ENCODE results near the gene TBX19.

The TBX19 gene

GRCh38 chr1:168285521-168285790 is 4.8 kb downstream of the TBX19 start:
- DNase-seq, result no peak

GRCh38 chr1:168285971-168286927 is 5.6 kb downstream of the TBX19 start:
- no peak for DNase-seq

- DNase-seq, result no peak
Observed at GRCh38 chr1:168287237-168287664, 6.6 kb downstream of the TBX19 start.

- no peak for DNase-seq
Observed at GRCh38 chr1:168288311-168289052, 7.8 kb downstream of the TBX19 start.

GRCh38 chr1:168291222-168291837 is 10.7 kb downstream of the TBX19 start:
- no peak for DNase-seq

GRCh38 chr1:168293356-168293755 is 12.7 kb downstream of the TBX19 start:
- DNase-seq, result no peak

GRCh38 chr1:168295411-168296114 is 14.9 kb downstream of the TBX19 start:
- no peak for DNase-seq

- DNase-seq, result no peak
Observed at GRCh38 chr1:168297019-168297730, 16.5 kb downstream of the TBX19 start.

- no peak for DNase-seq
Observed at GRCh38 chr1:168298446-168298845, 17.8 kb downstream of the TBX19 start.

GRCh38 chr1:168300626-168301025 is 19.9 kb downstream of the TBX19 start:
- no peak for DNase-seq

GRCh38 chr1:168301664-168302320 is 21.1 kb downstream of the TBX19 start:
- DNase-seq, result no peak

GRCh38 chr1:168303716-168304540 is 23.3 kb downstream of the TBX19 start:
- no peak for DNase-seq

GRCh38 chr1:168304865-168305264 is 24.2 kb downstream of the TBX19 start:
- DNase-seq, result no peak

- DNase-seq, result no peak
Observed at GRCh38 chr1:168312718-168313604, 32.3 kb downstream of the TBX19 start.

GRCh38 chr1:168316142-168316541 is 35.5 kb downstream of the TBX19 start:
- no peak for DNase-seq

GRCh38 chr1:168317309-168317708 is 36.6 kb downstream of the TBX19 start:
- DNase-seq, result no peak

- DNase-seq, result no peak
Observed at GRCh38 chr1:168319691-168320090, 39.0 kb downstream of the TBX19 start.

GRCh38 chr1:168320149-168320548 is 39.5 kb downstream of the TBX19 start:
- no peak for DNase-seq

GRCh38 chr1:168320800-168321450 is 40.2 kb downstream of the TBX19 start:
- no peak for DNase-seq

Data from stimulated activated naive CD4-positive, alpha-beta T cell (primary cell).